Activated CD4-positive, alpha-beta T cell treated with anti-CD3 and anti-CD28 coated beads, Interleukin-2, amount 50 U/mL, for 1 hour (primary cell): ENCODE measurements around the gene TMED9.

ENCODE experiments used
- DNase-seq: peaks from one replicate; pipeline ENCODE4 v3.0.0-alpha.2; 2020

Gene TMED9

DNA sequence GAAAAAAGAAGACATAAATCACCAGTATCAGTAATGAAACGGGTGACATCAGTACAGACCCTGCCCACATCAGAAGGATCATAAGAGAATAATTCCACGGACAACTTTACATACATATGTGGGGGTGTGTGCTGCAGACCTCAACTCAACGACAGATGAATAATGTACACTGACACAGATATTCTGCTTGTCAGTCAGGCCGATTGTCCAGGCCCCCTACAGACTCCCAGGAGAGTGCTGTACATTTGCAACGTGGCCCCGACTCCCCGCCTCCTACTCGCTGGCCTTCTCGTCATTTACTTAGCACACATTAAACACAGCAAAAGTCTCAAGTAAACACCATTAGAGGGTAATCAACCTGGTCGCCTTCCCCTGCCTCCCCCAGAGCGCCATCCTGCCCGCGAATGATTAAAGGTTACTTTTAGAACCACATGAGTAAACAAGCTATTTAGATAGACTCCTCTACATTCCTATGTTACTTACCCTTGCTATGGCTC is 3.5 kb upstream of the TMED9 start:
- DNase-seq = no peak

- DNase-seq = no peak
Observed at GRCh38 chr5:177590406-177590805, 1.6 kb upstream of the TMED9 start.

GRCh38 chr5:177591690-177592009 is 353 bp upstream of the TMED9 start:
- no peak for DNase-seq

GRCh38 chr5:177592905-177593304 is 902 bp downstream of the TMED9 start:
- DNase-seq = no peak

- no peak for DNase-seq
Observed at GRCh38 chr5:177593511-177593910, 1.5 kb downstream of the TMED9 start.

- DNase-seq = no peak
Observed at GRCh38 chr5:177594071-177594470, 2.1 kb downstream of the TMED9 start.

DNA sequence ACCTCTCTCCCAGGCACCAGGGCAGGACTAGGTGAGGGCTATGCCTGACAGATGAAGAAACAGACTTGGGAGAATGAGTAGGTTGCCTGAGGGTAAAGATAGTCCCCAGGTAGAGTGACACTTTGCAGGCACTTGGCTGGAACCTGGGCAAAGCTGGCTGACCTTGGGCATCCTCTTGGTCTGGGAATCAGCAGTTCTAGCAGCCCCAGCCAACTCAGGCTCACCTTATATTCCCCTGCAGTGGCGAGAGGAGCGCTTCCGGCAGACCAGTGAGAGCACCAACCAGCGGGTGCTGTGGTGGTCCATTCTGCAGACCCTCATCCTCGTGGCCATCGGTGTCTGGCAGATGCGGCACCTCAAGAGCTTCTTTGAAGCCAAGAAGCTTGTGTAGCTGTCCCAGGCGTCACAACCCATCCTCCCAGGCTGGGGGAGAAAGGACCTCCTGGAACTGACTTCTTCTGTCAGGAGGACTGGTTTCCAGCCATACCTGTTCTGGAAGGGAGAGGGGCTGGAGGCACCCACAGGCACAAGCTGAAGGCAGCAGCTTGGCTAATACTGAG is 3.1 kb downstream of the TMED9 start:
- no peak for DNase-seq

DNA sequence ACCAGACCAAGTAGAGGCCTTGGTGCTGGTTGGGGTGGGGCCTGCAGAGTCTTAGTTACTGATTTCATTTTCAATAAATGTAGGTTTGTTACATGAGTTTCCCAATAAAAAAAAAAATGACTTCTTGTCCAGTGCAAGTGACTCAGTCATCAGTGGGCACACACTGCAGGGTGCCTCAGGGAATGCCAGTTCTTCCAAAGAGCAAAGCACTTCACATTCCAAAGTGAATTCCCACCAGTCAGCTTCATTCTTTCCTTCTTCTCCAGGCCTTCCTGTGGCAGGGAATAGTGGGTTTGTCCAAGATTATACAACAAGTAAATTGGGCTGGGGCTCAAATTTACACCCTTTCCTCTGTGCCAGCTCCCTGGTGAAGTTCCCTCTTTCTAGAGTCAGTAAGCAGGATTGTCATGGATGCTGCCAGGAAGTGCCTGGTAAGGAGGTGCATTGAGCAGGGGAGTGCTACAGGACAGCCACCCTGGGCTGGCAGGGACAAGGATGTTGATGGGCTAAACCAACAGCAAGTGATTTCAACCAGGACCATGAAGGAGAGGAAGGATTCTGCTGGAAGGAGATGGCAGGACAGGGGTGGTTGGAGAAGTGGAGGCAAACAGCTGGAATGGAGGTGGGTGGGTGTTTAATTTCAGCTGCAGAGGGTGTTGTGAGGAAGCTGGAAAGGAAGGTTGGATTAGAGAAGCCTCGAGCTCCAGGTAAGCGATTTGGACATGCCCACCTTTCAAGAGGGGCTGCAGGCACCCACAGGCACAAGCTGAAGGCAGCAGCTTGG is 4.2 kb downstream of the TMED9 start:
- no peak for DNase-seq

GRCh38 chr5:177596775-177597238 is 4.8 kb downstream of the TMED9 start:
- DNase-seq = no peak

- DNase-seq = no peak
Observed at GRCh38 chr5:177598477-177598876, 6.5 kb downstream of the TMED9 start.

DNA sequence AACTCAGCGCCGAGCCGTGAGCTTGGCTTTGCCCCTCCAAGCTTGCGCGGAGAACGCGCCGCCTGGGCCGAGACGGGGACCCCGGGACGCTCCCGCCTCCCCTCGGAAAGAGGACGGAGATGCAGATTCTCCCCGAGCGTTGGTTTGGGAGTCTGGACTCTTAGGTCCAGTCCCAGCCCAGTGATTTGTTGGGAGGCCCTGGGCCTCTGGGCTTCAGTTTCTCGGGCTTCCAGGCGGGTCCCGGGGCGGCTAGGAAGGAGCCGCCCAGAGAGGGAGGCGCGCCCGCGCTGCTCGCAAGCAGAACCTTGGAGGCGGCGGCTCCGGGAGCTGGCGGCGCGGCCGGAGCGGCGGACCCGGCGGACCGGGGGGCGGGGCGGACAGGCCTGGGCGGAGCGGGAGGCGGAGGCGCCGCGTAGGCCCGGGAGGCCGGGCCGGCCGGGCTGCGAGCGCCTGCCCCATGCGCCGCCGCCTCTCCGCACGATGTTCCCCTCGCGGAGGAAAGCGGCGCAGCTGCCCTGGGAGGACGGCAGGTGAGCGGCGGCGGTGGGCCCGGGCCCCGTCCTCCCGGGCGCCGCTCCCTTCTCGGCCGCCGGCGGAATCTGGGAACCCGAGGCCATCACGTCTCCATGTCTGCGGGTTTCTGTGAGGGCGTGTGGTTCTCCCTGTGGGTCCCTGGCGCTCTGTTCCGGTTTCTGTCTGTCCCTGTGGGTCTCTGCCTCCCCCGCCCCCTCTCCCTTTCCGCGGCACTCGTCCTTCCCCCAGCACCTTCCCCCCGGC is 7.9 kb downstream of the TMED9 start, which contains the start of gene B4GALT7:
Gene B4GALT7, plus strand, starts transcription at position 402 of the 777 bp plus-strand sequence. Its CDS starts 79 bp downstream, at position 481.
- DNase-seq = peak; percentile 86

DNA sequence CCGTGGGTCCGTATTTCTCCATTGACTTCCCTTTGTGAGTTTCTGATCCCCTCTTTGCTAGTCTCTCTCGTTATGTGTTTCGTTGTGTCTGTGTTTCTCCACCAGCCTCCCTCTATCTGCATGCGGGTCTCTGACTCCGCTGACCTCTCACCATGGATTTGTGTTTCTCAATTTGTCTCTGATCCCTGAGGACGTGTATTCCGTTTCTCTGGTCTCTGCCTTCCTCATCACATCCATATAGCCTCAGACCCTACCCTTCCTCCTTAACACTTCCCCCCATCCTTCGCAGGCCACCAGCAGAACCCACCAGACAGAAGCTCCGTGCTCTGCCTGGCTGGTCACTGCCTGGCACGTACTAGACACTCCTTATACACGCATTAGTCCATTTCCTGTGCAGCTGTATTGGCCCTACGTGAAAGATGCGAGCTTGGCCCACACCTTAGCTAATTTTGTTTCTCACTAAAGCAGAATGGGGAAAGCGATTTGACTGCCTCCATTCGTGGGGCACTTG is 8.6 kb downstream of the TMED9 start:
- DNase-seq = no peak

- DNase-seq = no peak
Observed at GRCh38 chr5:177601126-177601525, 9.1 kb downstream of the TMED9 start.

DNA sequence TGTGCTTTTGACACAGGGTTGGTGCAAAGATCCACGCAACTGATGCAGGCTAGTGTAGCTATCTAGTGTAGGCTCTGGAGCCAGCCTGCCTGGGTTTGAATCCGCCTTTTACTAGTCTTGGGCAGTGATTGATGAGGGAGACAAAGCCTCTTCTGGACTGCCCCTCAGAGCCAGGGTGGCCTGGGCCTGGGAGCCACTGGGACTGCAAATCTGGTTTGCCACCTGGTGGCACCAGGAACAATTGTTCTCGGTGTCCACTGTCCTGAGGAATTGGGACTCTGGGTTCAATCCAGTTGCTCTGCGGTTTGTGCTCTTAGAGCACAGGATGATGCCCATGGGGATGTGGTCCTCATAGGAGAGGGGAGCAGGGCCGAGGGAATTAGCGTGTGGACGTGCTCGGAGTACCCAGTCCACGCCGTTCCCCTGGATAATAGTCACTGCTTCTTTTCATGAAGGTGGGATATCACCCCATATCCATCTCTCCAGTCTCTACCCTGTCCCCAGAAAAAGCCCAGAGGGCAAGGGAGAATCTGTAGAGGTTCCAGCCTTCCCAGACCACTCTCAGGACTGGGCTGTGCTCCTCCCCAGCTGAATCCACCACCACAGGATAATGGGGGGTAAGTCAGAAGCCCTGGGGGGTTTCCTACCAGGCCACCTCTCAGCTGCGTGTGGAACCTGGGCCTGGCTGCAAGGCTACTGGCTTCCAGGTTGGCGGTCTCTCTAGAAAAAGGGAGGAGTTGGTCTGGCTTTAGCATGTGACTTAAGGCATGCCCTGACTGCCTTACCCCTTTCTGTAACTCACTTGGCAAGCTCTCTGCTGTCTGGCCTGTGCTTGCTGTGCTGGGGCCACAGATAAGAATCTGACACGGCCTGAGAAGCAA is 9.8 kb downstream of the TMED9 start:
- DNase-seq = no peak

DNA sequence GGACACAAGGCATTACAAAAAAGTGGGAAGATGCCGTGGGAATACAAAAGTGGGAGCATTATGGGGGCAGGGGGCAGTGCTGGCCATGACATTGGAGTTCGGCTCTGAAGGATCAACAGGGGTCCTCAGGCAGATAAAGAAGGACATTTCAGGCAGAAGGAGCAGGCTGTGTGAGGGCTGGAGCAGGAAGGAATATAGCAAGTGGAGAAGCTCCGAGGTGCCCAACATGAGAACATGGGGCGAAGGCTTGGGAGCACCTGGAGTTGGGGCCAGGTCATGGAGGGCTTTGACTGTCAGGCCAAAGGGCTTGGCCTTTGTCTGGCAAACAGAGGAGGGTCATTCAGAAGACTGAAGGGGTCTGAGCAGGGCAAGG is 10.4 kb downstream of the TMED9 start:
- DNase-seq = no peak

DNA sequence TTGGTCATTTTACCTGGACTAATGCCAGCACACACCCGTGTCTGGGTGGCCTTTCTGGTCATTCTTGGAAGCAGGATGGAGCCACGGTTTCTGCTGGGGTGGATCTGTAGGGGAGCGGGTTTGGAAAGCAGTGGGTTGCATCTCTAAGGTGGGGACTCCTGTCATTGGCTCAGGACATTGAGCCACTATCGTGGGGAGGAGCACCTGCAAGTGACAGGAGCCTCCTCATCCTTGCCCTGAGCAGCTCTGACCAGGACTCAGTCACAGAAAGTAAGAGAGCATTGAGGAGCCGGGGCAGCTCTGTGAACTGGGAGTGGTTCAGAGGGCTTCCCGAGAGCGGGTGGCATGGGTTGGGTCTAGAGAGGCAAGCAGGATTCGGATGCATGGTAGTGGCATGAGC is 11.6 kb downstream of the TMED9 start:
- DNase-seq = no peak

DNA sequence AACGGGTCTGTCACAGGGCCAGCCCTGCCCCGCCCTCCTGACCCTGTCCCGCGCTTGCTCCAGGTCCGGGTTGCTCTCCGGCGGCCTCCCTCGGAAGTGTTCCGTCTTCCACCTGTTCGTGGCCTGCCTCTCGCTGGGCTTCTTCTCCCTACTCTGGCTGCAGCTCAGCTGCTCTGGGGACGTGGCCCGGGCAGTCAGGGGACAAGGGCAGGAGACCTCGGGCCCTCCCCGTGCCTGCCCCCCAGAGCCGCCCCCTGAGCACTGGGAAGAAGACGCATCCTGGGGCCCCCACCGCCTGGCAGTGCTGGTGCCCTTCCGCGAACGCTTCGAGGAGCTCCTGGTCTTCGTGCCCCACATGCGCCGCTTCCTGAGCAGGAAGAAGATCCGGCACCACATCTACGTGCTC is 12.1 kb downstream of the TMED9 start:
- DNase-seq = no peak

GRCh38 chr5:177604656-177605055 is 12.7 kb downstream of the TMED9 start:
- DNase-seq = no peak

DNA sequence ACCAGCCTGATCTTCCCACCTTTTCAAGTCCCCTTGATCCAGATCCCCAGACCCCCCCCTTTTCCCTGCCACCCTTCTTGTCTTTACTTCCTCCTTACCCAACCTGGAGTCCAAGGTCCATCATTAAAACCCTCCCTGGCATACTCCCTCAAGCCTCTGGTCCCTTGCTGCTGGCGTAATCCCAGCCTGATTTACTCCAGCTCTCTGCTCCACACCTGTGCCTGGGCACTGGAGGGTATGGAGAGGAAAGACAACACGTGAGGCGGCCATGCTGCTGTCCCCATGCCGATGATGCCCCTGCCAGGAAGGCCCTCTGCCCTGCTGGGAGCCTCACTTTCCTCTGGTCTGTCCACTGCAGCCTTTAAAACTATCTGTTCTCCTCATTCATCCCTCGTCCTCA is 13.1 kb downstream of the TMED9 start:
- no peak for DNase-seq

- DNase-seq = no peak
Observed at GRCh38 chr5:177605667-177606066, 13.7 kb downstream of the TMED9 start.

- DNase-seq = no peak
Observed at GRCh38 chr5:177606071-177607051, 14.4 kb downstream of the TMED9 start.
